GM18870 (cell line): Measurements from ENCODE around the gene LEF1.

Experiments
- ATAC-seq: cut with Tn5 transposase; IDR thresholded peaks from one replicate; pipeline ENCODE4 v1.9.1; 2021; ENCODE audit warnings: moderate library complexity; ENCODE audit not compliant: unreplicated experiment

Gene LEF1

GRCh38 chr4:108114503-108114902, 54.2 kb downstream of the LEF1 start:
- ATAC-seq, result no peak

GRCh38 chr4:108113229-108113628, 55.5 kb downstream of the LEF1 start:
- no peak for ATAC-seq

DNA sequence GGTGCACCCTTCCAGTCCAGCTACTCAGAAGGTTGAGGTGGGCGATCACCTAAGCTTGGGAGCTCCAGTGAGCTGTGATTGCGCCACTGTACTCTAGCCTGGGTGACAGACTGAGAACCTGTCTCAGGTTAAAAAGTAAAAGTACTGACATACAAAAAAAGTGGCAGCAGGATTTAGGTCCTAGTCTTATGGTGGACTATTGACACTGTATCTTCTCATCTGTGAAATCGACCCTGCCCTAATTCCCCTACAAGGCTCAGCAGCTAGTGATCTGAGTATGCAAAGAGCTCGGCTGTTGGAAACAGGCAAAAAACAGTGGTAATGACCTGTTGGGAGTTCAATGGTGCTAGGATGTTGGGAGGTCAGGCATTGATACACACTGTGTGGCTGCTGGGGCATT, 57.0 kb downstream of the LEF1 start:
- ATAC-seq, result no peak

- peak; percentile 12 for ATAC-seq
Measured at GRCh38 chr4:108110450-108110849, 58.3 kb downstream of the LEF1 start.

- ATAC-seq, result peak; percentile 87
Measured at GRCh38 chr4:108109997-108110416, 58.7 kb downstream of the LEF1 start.

DNA sequence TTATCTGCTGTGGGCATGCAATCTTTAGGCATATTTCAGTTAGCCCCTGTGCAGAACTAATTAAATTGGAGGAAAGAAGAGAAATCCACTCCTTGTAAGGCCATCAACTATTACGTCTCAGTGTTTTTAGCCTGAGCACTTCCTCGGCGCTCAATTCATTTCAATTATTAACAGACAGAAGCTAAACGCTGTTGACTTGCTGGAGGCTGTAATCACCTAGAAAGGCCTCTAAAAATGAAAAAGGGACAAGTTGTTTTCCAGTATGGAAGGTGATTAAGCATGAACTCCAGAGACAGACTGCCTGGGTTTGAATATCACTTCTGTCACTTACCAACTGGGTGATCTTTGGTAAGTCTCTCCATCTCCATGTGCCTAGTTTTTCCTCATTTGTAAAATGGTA, 59.6 kb downstream of the LEF1 start:
- ATAC-seq, result no peak

- no peak for ATAC-seq
Measured at GRCh38 chr4:108107729-108108382, 60.9 kb downstream of the LEF1 start.

DNA sequence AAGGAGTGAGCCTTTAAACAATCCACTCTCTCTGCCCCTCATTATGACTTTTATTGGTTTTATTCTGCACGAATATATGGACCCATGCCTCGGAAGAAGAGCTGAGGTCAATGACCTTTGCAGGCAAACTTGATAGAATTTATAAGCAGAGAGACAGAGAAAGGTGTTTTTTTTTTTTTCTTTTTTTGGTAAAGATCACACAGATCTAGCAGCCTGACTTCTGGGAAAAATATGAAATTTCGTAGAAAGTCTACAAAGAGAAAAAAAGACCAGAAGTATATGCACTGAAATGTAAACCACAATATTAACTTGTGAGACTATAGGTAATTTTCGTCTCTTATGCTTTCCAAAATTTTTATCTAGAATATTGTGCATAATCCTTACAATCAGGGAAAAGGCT, 61.6 kb downstream of the LEF1 start:
- ATAC-seq, result no peak

DNA sequence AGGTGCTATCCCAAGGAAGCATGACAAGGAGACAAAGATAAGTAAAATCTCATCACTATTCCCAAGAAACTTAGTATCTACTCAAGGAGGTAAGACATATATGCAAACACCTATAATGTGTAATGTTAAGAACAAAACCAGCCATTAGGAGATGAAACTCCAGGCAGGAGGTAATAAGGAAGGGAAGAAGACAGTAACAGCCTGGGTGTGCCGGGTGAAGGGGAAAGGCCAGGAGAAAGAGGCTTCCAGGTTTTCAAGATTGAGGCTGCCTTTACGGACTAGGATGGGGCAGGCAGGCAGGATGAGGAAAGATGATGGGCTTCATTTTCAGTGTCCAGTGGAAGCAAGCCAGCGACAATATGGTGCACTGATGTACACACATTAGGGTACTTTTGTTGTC, 62.5 kb downstream of the LEF1 start:
- no peak for ATAC-seq

- ATAC-seq, result no peak
Measured at GRCh38 chr4:108103099-108103862, 65.5 kb downstream of the LEF1 start.

DNA sequence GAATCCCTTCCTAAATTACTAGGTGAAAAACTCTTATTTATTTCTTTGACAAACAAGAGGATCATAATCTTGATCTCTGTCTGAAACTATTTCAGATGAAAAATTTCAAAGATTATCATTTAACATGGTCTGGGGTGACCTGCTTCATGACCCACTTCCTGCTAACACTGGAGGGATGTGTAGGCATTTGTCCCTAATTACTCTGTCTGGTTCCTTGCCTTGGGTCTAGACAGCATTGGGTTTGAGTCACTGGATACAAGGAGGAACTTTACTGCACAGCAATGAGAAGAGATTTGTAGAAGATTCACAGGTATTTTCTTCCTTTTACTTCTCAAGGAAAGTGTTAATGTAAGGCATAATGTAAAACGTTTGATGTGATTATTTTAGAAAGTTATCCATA, 67.9 kb downstream of the LEF1 start:
- no peak for ATAC-seq

DNA sequence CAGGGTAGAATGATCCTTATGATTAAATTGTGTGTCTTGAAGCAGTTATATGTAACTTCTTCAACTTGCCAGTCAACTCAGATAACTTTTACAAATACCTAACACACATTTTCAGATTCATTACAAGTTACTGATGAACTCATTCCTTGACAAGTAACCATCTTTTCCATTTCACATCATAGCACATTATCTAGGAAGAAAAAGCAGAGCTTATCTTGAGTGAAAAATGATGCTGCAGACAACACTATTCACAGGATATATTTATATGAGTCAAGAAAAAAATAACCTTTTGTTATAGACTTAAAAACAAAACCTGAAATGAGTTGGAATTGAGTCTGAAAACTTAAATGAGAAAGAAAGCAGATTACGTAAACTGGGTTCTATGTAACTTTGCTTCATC, 68.9 kb downstream of the LEF1 start:
- no peak for ATAC-seq

GRCh38 chr4:108097990-108098553, 70.7 kb downstream of the LEF1 start:
- no peak for ATAC-seq

GRCh38 chr4:108094923-108095482, 73.7 kb downstream of the LEF1 start:
- ATAC-seq, result no peak

DNA sequence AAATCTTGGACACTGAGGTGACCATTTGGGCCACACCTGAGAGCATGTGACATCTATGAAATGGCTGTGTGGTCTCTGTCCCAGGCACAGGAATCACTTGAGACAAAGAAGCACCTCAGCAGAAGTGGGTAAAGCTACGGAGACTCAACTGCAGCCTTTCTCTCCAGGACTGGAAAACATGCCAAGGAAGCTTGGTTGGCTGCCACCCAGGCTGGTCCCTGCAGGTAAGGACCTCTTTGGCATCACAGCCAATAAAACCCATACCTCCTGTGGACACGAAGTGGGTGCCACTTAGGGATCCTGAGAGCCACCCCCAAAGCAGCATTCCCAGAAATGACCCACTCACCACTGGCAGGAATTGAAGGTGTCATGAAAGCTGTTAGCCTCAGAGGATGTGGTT, 74.6 kb downstream of the LEF1 start:
- ATAC-seq, result no peak

GRCh38 chr4:108092288-108092687, 76.4 kb downstream of the LEF1 start:
- no peak for ATAC-seq

GRCh38 chr4:108087293-108087967, 81.3 kb downstream of the LEF1 start:
- ATAC-seq, result peak; percentile 52

DNA sequence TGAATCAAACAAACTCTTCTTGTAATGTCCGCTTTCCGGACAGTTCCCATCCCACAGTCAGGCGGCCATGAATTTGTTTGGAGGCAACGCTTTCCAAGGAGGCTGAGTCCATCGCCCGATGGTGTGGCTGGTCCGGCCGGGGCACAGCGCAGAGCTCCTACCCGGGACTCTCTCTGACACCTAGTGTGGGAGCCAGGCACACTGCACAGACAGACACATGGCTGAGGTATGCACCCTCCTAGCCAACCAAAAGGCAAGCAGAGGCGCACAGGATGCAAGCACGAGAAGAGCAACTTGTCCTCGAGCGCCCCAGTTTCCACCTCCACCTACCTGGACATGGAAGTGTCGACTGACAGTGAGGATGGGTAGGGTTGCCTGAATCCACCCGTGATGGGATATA, 87.5 kb downstream of the LEF1 start:
- ATAC-seq, result no peak

DNA sequence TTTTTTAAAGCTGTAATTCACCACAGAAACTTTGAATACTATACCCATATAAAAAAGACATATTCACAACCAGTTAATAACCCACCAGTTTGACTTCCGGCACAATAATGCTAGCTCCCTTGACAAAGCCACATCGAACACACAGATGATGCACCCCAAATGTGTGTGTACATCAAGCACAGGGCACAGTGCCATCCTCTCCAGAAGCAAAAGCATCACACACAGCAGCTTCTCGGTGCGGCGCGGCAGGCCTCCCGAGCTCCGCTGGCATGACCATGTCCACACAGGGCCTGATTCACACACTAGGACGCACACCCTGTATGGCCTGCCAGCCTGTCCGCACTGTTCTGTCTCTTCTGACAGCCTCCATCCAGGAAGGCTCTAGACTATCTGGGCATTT, 88.0 kb downstream of the LEF1 start:
- no peak for ATAC-seq

DNA sequence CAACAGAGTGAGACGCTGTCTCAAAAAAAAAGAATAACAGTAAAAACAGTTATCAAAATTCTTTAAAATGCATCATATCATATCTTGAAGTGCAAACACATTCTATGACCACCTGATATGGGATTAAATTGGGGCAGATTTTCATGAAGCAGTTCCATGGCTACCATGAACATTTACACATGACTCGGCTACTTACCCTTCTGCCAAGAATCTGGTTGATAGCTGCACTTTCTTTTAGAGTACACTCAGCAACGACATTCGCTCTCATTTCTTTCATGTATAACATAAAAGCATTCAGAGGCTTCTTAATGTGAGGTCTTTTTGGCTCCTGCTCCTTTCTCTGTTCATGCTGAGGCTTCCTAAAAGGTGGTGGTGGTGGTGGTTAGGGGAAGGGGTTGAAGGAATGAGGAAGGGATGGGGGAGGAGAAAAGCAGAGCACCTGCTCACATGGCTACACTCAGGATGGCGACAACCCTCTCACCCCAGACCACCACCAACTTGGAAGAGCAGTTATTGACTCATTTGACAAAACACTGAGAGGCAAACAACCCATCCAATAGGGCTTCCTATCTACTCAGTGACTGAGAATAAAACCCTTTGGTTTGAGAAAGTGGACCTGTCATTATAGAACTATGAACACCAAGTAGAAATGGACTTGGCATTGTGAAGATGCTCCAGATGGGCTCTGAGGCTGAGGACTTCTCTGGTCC, 90.6 kb downstream of the LEF1 start:
- no peak for ATAC-seq

DNA sequence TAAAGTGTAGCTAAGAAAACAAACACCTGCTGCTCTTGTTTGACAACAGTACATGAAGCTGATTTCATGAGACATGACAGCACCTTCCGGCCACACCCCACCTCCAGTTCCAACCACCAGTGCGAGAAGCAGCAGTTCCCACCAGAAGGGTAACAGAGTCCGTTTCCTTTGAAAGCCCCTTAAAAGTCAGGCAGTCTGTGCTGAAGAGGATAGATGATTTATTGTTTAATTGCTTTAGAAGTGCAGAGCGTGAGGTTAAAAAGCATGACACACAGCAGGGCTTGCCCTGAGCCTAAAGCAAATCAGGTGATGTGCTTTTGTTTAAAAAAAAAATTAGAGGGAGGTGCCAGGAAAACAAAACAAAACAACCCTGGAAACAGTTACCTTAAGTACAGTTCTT, 96.4 kb downstream of the LEF1 start:
- ATAC-seq, result no peak
